ENCODE measurements around the gene SPATA1.
"Not testable (repeated sequence)": the region's sequence is repeated elsewhere in the genome, so short reads cannot be mapped to it uniquely, and the experiment has no call there.

SPATA1 gene

DNA sequence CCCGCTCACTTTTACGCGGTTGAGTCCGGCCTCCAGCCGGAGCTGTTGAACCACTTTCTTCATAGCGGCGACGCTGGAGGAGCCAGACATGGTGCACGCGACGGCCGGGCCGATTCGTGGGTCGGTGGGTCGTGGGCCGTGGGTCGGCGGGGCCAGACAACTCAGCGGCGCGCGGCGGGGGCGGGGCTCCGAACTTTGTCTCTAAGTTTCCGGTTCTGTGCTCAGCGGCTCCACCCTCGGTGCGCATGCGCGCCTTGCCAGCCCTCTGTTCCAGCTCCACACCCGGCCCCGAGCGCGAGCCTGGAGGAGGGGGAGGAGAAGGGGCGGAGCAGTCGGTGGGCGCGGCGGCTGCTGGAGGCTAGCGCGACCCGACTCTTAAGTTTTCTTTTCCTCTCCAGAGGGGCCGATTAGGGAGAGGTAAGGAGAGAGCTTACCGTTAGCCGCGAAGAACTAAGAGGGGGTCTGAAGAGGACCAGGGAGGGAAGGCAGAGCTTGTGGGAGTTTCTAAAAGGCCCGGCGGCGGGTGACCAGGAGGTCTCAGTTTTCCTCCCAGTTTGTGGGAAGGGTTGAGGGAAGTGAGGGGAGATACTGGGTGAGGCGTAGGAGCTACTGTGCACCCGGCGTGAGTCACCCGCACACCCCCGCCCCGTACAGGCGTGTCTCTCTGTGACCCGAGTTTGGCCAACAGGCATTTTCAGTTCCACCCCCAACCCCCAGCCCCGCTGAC is at the start of gene SPATA1, which contains the start of gene GNG5:
Gene SPATA1, plus strand, starts transcription at position 385 of the 727 bp plus-strand sequence. CDS start 9,974 bp downstream, outside the sequence.
Gene GNG5, minus strand, starts transcription at position 580 of the 727 bp plus-strand sequence. Its CDS starts 490 bp downstream, at position 90.
- DNase-seq = peak; percentile 98

DNA sequence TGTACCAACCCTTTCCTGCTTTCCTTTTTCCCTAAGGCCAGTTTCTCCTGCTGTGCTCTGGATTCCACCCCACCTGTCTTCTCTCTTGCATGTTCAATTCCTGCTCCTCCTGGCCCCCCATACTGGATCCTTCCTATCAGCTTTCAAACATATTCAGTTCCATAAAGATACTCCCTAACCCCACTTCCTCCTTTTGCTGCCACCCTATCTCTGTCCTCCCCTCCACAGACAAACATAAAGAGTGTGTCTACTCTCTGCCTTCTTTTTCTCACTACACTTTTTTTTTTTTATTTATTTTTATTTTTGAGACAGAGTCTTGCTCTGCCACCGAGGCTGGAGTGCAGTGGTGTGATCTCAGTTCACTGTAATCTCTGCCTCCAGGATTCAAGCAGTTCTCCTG is 44.1 kb upstream of the SPATA1 start:
- no peak for DNase-seq

GRCh38 chr1:84467298-84467697 is 38.9 kb upstream of the SPATA1 start:
- DNase-seq = no peak

- no peak for DNase-seq
Observed at GRCh38 chr1:84476225-84476624, 30.0 kb upstream of the SPATA1 start.

DNA sequence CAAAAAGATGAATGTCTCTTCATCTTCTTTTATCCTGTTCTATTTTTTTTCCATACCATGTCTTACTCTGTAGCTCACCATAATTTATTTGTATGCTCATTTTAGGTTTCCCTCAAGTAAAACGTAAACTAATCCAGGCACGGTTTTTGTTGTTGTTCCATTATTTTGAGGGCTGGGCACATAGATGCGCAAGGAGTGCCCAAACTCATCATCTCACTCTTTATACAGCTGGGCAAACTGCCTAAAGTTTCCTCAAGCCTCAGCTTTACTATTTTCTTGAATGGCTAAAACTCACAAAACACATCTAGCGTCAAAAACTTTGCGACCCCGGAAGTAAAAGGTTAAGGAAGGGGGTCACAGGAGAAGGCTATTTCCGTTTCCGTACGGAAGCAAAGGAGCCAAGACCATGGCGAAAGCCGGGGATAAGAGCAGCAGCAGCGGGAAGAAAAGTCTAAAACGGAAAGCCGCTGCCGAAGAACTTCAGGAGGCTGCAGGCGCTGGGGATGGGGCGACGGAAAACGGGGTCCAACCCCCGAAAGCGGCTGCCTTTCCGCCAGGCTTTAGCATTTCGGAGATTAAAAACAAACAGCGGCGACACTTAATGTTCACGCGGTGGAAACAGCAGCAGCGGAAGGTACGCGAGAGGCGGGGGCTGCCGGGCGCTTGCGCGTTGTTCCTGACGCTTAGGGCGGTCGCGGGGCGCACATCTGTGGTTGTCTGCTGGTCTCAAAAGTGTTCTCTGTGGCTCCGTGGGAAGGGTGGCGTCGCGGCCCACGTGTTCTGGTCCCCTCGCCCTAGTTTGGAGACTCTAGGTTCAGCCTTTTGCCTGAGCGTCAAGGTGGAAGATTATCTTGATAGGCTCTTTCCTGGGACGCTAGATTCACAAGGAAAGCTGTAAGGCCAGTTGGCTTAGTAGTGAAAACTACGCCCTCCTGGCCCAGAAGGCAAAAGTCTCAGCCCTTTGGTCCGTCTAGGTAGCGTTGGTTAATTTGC is 27.0 kb upstream of the SPATA1 start, which contains the start of gene RPF1:
Gene RPF1, plus strand, starts transcription at position 391 of the 993 bp plus-strand sequence. Its CDS starts 16 bp downstream, at position 407.
- DNase-seq = peak; percentile 89

DNA sequence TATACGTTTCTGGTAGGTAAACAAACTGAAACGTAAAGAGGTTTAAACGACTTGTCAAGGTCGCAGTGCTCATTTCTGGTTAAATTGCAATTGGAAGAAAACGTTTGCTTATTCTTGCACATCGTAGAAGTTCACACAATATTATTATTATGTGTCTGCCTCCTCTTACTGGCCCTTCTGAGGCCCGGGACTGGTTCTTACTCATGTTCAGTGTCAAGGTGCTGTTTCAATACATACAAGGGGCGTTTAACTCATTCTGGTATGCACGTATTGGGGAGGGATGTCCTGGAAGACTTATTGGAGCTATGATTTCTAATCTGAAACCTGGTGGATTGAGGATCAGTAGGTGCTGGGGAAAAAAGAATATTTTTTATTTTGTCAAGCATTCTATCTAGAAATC is 26.2 kb upstream of the SPATA1 start:
- DNase-seq = peak; percentile 39

GRCh38 chr1:84480650-84481049 is 25.5 kb upstream of the SPATA1 start:
- no peak for DNase-seq

DNA sequence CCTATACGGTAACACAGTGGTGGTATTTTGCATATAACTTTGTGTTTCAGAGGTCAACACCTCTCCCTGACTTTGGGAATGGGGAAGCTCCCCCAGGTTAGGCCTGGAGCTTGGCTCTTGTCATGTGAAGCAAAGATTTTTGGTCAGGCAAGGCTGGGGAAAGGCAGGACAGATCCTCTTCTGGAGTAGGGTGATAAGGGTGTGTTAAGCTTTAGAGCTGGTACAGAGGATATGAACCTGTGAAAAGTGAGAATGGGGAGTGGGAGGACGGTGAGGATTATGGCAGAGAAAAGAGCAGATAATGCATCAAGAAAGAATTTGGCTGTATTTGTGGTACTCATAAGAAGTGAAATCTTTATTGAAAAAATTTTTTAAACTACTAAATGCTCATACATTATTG is 24.9 kb upstream of the SPATA1 start:
- DNase-seq = no peak

DNA sequence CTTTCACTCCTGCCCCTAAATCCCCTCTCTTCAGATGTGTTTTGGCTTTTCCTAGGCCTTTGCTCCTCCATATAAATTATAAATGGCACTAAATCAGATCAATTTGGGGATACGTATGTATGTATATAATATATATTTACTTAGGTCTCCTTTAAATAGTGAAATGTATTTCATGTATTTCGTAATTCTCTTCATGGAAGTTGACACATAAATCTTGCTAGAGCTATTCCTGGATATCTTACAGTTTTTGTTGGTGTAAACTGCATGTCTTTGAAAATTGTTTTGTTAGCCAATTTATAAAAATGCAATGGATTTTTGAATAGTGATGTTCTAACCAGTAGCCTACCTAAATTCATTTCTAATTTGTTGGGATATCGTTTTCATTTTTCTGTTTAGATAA is 18.1 kb upstream of the SPATA1 start:
- no peak for DNase-seq

GRCh38 chr1:84489766-84490165 is 16.4 kb upstream of the SPATA1 start:
- DNase-seq = no peak

DNA sequence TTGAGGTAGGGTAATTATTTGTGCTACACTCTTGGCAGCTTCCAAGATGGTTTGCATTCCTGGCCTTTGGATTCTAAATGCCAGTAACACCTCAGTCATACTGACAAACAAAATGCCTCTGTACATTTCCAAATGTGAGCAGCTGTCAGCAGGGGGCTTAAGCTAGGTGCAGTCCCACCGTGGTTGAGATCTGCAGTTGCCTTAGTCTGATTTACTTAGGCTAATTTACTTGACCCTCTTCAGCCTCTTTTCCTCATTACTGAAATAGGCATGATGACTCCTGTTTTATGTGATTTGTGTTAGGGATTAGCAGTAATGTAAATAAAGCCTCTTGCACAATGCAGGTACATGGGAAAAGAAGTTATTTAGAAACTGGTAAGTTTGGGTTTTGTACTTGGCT is 13.5 kb upstream of the SPATA1 start:
- DNase-seq = no peak

DNA sequence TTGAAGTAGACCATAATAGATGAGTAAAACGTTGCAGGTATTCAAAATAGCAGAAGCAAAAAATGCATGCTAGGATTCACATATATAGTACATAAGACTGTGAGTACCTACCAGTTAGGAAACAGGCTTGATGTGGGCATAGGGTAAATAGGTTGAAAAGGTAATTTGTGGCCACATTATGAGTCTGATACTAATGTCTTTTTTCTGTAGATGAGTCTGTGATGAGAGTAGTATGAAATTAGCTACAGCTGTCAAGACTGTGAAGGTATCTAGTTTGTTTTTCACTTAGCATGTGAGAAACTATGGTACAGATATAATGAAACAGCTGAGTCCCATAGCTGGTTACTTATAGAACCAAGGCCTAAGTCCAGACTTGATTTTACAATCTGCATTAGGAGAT is 12.4 kb upstream of the SPATA1 start:
- no peak for DNase-seq

DNA sequence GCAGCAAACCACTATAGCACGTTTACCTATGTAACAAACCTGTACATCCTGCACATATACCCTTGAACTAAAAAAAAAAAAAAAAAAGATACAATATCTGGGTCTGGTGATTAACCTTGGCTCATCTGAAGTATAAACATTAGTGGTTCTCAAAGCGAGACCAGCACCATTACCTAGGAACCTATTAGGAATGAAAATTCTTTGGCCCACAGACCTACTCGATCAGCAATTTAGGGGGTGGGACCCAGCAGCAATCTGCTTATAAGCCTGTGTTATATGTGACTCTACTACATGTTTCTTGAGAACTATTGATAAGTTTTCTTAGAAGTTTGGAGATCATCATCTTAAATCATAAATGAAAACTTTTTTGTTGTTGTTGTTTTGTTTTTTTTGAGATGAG is 9.7 kb upstream of the SPATA1 start:
- DNase-seq = no peak

- no peak for DNase-seq
Observed at GRCh38 chr1:84497631-84498275, 8.4 kb upstream of the SPATA1 start.

DNA sequence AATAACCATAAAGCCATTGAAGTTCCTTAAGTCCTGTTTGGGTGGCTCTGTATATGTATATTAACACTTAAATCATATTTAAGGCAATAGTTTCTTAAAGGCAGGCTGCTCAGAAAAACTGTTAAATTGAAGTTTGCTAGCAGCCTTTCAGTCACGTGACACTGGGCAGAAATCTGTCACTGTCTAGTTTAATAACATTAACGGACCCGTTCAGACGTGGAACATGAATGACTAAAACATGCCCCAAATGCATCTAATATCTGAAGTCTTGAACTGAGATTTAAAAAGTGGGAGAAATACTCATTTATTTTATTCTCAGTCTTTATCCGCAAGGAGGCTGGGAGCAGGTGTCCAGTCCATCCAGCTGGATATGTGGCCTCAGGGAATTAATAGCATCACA is 3.3 kb upstream of the SPATA1 start:
- DNase-seq = no peak

- DNase-seq = peak; percentile 59
Observed at GRCh38 chr1:84504580-84505492, 1.4 kb upstream of the SPATA1 start.

DNA sequence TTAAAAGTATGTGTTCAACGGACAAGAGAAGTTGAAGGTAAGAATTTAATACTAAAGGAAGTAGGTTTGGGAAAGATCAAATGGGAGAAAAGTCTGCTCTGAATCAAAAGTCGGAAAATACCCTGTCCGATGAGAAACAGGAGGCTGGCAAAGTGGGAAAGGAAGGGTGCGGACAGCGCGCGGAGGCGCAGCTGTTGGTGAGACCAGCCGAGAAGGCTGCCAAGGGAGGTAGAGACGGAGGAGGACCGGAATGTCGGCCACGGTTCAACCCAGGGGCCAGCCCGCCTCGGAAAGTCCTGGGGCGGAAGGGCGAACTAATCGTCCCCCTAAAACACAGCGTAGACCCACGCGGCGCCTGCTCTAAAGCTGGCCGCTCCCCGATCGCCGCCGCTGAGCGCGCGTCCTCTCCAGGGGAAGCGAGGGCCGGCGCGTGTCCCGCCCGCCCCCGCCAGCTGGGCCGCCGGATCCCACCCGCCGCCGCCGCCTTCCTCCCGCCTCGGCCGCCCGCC is 639 bp upstream of the SPATA1 start:
- DNase-seq = peak; percentile 92

DNA sequence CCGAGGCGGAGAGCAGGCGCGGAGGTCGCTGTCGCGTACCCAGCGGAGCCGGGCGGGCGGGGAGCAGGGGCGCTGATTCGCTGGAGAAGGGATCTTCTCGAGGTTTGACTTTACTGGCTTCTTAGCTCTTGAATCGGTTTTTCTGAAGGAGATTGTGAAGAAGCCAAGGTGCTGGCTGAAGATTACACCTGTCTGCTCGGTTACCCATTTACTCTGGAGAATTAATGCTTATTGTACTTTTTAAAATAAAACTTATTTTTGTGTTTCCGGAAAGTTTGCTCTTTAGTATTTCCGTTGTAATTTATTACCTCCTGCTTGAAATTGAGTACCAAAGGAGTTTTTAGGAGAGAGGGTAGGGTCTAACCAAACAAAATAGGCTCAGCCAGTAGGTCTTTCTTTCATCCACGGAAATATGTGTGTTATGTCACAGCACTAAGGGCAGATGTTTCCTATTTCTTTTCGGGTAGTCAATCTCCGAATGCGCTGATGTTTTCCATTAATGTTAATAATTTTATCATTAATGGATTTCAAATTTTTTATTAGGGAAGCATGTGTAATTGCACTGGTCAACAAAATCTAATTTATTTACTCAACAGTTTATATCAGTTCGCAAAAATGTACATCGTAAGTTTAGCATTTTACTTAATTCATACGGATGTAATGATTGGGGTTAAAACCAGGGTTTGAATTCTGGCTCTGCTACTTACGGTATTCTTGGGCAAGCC is 705 bp downstream of the SPATA1 start:
- DNase-seq = no peak

DNA sequence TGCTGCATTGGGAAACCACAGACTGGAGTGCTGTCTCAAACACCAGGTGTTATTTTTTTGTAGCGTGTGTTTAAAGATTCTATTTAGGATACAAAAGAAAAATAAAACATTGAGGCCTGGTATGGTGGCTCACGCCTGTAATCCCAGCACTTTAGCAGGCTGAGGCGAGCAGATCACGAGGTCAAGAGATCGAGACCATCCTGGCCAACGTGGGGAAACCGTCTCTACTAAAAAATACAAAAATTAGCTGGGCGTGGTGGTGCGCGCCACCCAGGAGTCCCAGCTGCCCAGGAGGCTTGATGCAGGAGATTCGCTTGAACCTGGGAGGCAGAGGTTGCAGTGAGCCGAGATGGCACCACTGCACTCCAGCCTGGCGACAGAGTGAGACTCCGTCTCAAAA is 1.7 kb downstream of the SPATA1 start:
- not testable (repeated sequence) for DNase-seq

GRCh38 chr1:84508510-84508909 is 2.3 kb downstream of the SPATA1 start:
- no peak for DNase-seq

DNA sequence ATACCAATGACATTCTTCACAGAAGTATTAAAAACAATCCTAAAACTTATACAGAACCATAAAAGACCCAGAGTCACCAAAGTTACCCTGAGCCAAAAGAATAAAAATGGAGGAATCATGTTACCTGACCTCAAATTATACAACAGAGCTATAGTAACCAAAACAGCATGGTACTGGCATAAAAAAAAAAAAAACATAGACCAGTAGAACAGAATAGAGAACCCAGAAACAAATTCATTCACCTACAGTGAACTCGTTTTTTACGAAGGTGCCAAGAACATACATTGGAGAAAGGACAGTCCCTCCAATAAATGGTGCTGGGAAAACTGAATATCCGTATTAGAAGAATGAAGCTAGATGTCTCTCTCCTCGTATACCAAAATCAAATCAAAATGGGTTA is 2.8 kb downstream of the SPATA1 start:
- no peak for DNase-seq
